HS-5 (cell line): ENCODE results near the gene SEMA4D.

Experiments used
- DNase-seq: peaks from one replicate; pipeline ENCODE4 v3.0.0-alpha.2; 2012; ENCODE audit warnings: low read depth

SEMA4D gene

GRCh38 chr9:89465726-89466308, 32.1 kb downstream of the SEMA4D start:
- no peak for DNase-seq

- no peak for DNase-seq
These were observed 32.9 kb downstream of the SEMA4D start for GRCh38 chr9:89465001-89465451.

GRCh38 chr9:89464300-89464901, 33.5 kb downstream of the SEMA4D start:
- no peak for DNase-seq

- DNase-seq: no peak
These were observed 34.9 kb downstream of the SEMA4D start for GRCh38 chr9:89462817-89463683.

GRCh38 chr9:89462199-89462598, 35.7 kb downstream of the SEMA4D start:
- no peak for DNase-seq

- DNase-seq: peak; percentile 8
These were observed 36.6 kb downstream of the SEMA4D start for GRCh38 chr9:89461265-89461664.

GRCh38 chr9:89460551-89460950, 37.4 kb downstream of the SEMA4D start:
- no peak for DNase-seq

GRCh38 chr9:89458768-89459496, 39.0 kb downstream of the SEMA4D start:
- DNase-seq: no peak

GRCh38 chr9:89457376-89457855, 40.5 kb downstream of the SEMA4D start:
- DNase-seq: no peak

GRCh38 chr9:89455356-89455824, 42.5 kb downstream of the SEMA4D start:
- no peak for DNase-seq

- no peak for DNase-seq
These were observed 43.2 kb downstream of the SEMA4D start for GRCh38 chr9:89454498-89455355.

GRCh38 chr9:89453452-89453851, 44.5 kb downstream of the SEMA4D start:
- DNase-seq: no peak

GRCh38 chr9:89452561-89452960, 45.4 kb downstream of the SEMA4D start:
- no peak for DNase-seq

GRCh38 chr9:89450213-89450612, 47.7 kb downstream of the SEMA4D start:
- no peak for DNase-seq

- no peak for DNase-seq
These were observed 48.6 kb downstream of the SEMA4D start for GRCh38 chr9:89449261-89449671.

- no peak for DNase-seq
These were observed 49.1 kb downstream of the SEMA4D start for GRCh38 chr9:89448821-89449220.

- no peak for DNase-seq
These were observed 49.5 kb downstream of the SEMA4D start for GRCh38 chr9:89448381-89448780.

GRCh38 chr9:89447416-89447815, 50.5 kb downstream of the SEMA4D start:
- DNase-seq: no peak

GRCh38 chr9:89446961-89447310, 51.0 kb downstream of the SEMA4D start:
- no peak for DNase-seq

GRCh38 chr9:89446261-89446960, 51.5 kb downstream of the SEMA4D start:
- DNase-seq: no peak
